Vagina (tissue), 2 donors: ENCODE measurements around the gene HELZ. TPM values are rescaled to one million over a fixed set of nuclear protein-coding genes. Genes with fewer than 3 reads are reported as not detected.

Experiments
- DNase-seq, 2 donors: peaks; one replicate each; pipeline ENCODE4 v3.0.0-alpha.2; 2017; ENCODE audit errors: extremely low spot score in 2 of 2
- H3K27ac ChIP-seq: fragments of 200-600 bp; sonication (generic); one replicate; pipeline ENCODE4 v1.5.1; 2019
- H3K27me3 ChIP-seq: fragments of 200-600 bp; sonication (generic); one replicate; pipeline ENCODE4 v1.5.1; 2019
- H3K36me3 ChIP-seq, 2 donors: fragments of 200-600 bp; sonication (generic); one replicate each; pipeline ENCODE4 v1.5.1; 2017 to 2019
- H3K4me1 ChIP-seq: fragments of 200-600 bp; sonication (generic); one replicate; pipeline ENCODE4 v1.5.1; 2019
- H3K4me3 ChIP-seq, 2 donors: fragments of 200-600 bp; sonication (generic); 1 replicate in 1 of 2; 2 replicates in 1 of 2; pipeline ENCODE4 v1.5.1; 2016 to 2019
- H3K9me3 ChIP-seq: fragments of 200-600 bp; sonication (generic); one replicate; pipeline ENCODE4 v1.5.1; 2019
- POLR2A ChIP-seq, 2 donors: fragments of 450-650 bp; IDR thresholded peaks; one replicate each; pipeline ENCODE4 v1.6.1; 2017; ENCODE audit warnings: antibody characterized with exemption in 2 of 2, mild to moderate bottlenecking in 2 of 2, moderate library complexity in 2 of 2
- POLR2AphosphoS5 ChIP-seq, 2 donors: sonication (generic); formaldehyde crosslinking; IDR thresholded peaks; one replicate each; pipeline ENCODE4 v1.9.0; 2017; ENCODE audit warnings: antibody characterized with exemption in 2 of 2, mild to moderate bottlenecking in 2 of 2, low read depth in 1 of 2; ENCODE audit not compliant: insufficient read depth in 1 of 2
- intact Hi-C: fragments of 100-400 bp; cut with DNase I; formaldehyde crosslinking; loops from one replicate; pipeline ENCODE4 v1.15.1; 2023
- total RNA-seq: library from RNA; depleted of rRNA; stranded (reverse); fragments of >200 nt; gene quantifications from one replicate; pipeline ENCODE4 v1.2.3, GENCODE V29; 2016
- TF ChIP-seq, protein P1 (sequence below), 3 experiments: fragments of 450-650 bp in 2 of 3; fragments of 200-600 bp in 1 of 3; sonication (generic) in 1 of 3; IDR thresholded peaks; one replicate each; pipeline ENCODE4 v1.5.1; 2017 to 2019; ENCODE audit warnings: antibody characterized with exemption in 3 of 3, mild to moderate bottlenecking in 2 of 3, moderate library complexity in 2 of 3

HELZ gene
- total RNA-seq, 1 donor from 2014 or later: 31.4 TPM

DNA sequence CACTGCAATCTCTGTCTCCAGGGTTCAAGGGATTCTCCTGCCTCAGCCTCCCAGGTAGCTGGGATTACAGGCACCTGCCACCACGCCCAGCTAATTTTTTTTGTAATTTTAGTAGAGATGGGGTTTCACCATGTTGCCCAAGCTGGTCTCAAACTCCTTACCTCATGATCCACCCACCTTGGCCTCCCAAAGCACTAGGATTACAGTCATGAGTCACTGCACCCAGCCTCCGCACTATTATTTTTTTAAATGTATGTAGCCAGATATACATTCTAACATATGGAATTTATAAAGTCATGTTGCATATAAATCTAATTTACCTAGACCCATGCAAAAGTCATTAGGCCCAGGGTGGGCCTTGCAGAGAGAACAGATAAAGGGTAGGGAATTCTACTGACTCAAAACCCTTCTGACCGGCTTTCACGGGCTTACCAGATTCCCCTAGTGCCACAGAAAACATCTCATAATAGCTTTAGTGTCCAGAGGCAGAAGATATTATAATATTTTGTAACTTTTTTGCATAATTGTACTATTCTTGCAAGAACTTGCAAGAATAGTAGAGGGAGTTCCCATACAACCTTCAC, 20.5 kb upstream of the HELZ start:
- Histone ChIP-seq H3K27me3 (no peaks in the 10 kb centered on the region), H3K27ac (no peak overlapping the region), H3K36me3 (no peaks in the 10 kb centered on the region), H3K4me3 (no peak overlapping the region), H3K9me3 (no peaks in the 10 kb centered on the region), H3K4me1 (peaks cover 5% of the 10 kb centered on the region)
- intact Hi-C loops: no loop called here
- TF ChIP-seq POLR2A (IDR thresholded peaks at IDR 0.05) (no peak), POLR2AphosphoS5 (IDR thresholded peaks at IDR 0.05; ENCODE audit: insufficient read depth in 1 of 2, low read depth in 1 of 2) (no peak)
- TF ChIP-seq, protein P1, sequence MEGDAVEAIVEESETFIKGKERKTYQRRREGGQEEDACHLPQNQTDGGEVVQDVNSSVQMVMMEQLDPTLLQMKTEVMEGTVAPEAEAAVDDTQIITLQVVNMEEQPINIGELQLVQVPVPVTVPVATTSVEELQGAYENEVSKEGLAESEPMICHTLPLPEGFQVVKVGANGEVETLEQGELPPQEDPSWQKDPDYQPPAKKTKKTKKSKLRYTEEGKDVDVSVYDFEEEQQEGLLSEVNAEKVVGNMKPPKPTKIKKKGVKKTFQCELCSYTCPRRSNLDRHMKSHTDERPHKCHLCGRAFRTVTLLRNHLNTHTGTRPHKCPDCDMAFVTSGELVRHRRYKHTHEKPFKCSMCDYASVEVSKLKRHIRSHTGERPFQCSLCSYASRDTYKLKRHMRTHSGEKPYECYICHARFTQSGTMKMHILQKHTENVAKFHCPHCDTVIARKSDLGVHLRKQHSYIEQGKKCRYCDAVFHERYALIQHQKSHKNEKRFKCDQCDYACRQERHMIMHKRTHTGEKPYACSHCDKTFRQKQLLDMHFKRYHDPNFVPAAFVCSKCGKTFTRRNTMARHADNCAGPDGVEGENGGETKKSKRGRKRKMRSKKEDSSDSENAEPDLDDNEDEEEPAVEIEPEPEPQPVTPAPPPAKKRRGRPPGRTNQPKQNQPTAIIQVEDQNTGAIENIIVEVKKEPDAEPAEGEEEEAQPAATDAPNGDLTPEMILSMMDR (IDR thresholded peaks at IDR 0.05): no peak
- no peak for DNase-seq

DNA sequence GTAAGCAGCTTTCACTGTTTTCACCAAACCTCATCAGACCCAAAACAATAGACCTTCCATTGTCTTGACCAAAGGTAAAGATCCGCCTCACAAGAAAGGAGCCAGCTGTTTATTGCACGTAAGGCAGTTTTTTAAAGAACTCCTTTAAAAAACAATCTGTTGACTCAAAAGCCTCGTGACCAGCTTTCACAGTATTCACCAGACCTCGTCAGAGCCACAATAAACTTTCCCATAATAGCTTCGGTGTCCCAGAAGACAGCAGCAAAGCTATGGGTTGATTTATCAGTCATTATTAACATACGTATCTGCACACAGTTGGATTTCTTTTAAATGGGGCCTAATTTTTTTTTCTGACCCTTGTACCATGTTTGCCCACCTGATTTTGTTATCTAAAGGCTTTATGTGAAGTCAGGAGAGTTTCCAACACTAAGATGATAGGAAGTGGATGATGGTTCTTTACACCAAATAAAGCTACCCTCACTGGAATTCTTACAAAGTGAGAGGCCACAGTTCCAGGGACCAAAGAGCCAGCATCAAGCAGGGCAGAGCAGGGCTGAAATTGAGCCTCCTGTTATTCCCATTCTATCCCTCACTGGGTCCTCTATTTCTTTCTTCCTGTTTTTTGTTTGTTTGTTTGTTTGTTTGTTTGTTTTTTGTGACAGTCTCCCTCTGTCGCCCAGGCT, 17.6 kb upstream of the HELZ start:
- peaks cover 16% of the 10 kb centered on the region for H3K4me1 ChIP-seq
- H3K27ac ChIP-seq: peak overlapping the region; percentile 56
- no peaks in the 10 kb centered on the region for H3K9me3 ChIP-seq
- intact Hi-C loops: no loop called here
- no peaks in the 10 kb centered on the region for H3K36me3 ChIP-seq
- no peaks in the 10 kb centered on the region for H3K27me3 ChIP-seq
- no peak overlapping the region for H3K4me3 ChIP-seq
- TF ChIP-seq POLR2A (IDR thresholded peaks at IDR 0.05) (no peak), POLR2AphosphoS5 (IDR thresholded peaks at IDR 0.05; ENCODE audit: insufficient read depth in 1 of 2, low read depth in 1 of 2) (no peak)
- TF ChIP-seq, protein P1 (IDR thresholded peaks at IDR 0.05): no peak
- no peak for DNase-seq

DNA sequence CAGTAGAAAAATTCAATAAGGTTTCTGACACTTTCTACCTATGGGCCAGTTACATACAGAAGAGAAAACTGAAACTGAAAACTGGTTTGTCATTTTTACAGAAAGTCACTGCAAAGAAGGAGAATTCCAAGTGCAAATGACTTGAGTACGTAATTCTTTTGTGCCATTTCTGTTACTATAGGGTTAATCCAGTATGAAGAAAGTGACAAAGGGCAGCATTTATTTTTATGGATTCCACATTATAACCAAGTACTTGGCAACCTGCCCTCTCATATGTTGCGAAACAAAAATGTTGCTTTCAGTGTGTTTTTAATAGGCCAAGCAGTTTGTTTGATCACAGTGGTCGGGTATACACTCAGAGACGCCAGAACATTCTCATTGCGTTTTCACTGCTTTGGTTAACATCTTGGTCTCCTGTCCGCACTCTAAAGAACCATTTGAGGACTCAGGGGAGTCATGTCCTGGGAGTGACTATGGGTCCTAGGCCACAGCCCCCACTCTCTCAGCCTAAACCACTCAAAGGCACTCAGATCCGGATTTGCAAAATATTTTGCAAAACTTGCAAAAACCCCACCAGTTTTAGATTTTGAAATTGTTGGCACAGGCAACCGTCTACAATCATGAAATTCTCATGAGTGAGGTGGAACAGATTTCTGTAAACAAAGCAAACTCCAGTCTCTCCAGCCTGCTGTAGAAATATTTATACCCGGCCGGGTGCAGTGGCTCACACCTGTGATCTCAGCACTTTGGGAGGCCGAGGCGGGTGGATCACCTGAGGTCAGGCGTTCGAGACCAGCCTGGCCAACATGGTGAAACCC, 15.4 kb upstream of the HELZ start:
- Histone ChIP-seq H3K9me3 (no peaks in the 10 kb centered on the region), H3K27me3 (no peaks in the 10 kb centered on the region), H3K4me3 (peak overlapping the region in 1 of 2 donors; percentile 20), H3K4me1 (peaks cover 16% of the 10 kb centered on the region), H3K36me3 (no peaks in the 10 kb centered on the region), H3K27ac (peak overlapping the region; percentile 73)
- DNase-seq: peak in 1 of 2 donors; percentile 43
- intact Hi-C loops: no loop called here
- TF ChIP-seq, protein P1 (IDR thresholded peaks at IDR 0.05): no peak
- TF ChIP-seq POLR2A (IDR thresholded peaks at IDR 0.05): no peak
- TF ChIP-seq POLR2AphosphoS5 (IDR thresholded peaks at IDR 0.05; ENCODE audit: insufficient read depth in 1 of 2, low read depth in 1 of 2): peak in 1 of 2 donors; percentile 42

DNA sequence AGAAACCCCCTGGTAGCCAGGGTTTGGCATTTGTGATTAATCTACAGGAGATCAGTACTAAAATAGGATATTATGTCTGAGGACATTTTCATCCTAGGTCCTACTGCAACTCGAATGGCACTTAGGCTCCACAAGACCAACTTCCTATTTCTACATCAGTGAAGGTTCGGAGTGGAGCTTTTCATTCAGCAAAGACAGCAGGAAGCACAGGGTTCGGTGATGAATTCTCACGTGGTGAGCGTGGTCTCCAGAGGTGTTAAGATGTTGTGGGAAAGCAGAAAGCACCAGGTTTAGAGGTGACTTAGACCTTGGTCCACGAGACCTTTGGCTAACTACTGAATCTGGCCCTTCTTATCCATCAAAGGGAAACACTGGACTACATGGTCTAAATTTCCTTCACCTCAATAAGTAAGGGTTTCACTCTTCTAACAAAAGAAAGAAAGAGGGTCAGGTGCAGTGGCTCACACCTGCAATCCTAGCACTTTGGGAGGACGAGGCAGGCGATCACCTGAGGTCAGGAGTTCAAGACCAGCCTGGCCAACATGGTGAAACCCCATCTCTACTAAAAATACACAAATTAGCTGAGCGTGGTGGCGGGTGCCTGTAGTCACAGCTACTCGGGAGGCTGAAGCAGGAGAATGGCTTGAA, 13.9 kb upstream of the HELZ start:
- TF ChIP-seq, protein P1 (IDR thresholded peaks at IDR 0.05): no peak
- TF ChIP-seq POLR2A (IDR thresholded peaks at IDR 0.05): no peak
- TF ChIP-seq POLR2AphosphoS5 (IDR thresholded peaks at IDR 0.05; ENCODE audit: insufficient read depth in 1 of 2, low read depth in 1 of 2): no peak
- peaks cover 16% of the 10 kb centered on the region for H3K4me1 ChIP-seq
- DNase-seq: peak in 1 of 2 donors; percentile 52
- intact Hi-C loops: no loop called here
- H3K4me3 ChIP-seq: no peak overlapping the region
- no peaks in the 10 kb centered on the region for H3K9me3 ChIP-seq
- H3K36me3 ChIP-seq: no peaks in the 10 kb centered on the region
- H3K27me3 ChIP-seq: no peaks in the 10 kb centered on the region
- H3K27ac ChIP-seq: peak overlapping the region; percentile 73
